GM19328 (cell line): ENCODE results near the gene STAMBP.
"Not testable (repeated sequence)": the region's sequence is repeated elsewhere in the genome, so short reads cannot be mapped to it uniquely, and the experiment has no call there.

Source experiments
- ATAC-seq: cut with Tn5 transposase; IDR thresholded peaks from one replicate; pipeline ENCODE4 v1.9.1; 2021; ENCODE audit warnings: mild to moderate bottlenecking, moderate library complexity; ENCODE audit not compliant: unreplicated experiment

Gene STAMBP

GRCh38 chr2:73828818-73829570, at the start of gene STAMBP:
STAMBP (plus strand) TSS chr2:73828961; CDS start chr2:73830857, 1,896 bp downstream.
- ATAC-seq, result peak; percentile 69

- ATAC-seq, result peak; percentile 99
Observed at GRCh38 chr2:73779467-73780236, 49.1 kb upstream of the STAMBP start, which contains the start of gene DUSP11. DUSP11 (minus strand) TSS chr2:73780103; CDS start chr2:73779974, 129 bp downstream.

- no peak for ATAC-seq
Observed at GRCh38 chr2:73780237-73780582, 48.6 kb upstream of the STAMBP start.

GRCh38 chr2:73783402-73783801, 45.4 kb upstream of the STAMBP start:
- not testable (repeated sequence) for ATAC-seq

GRCh38 chr2:73783883-73784282, 44.9 kb upstream of the STAMBP start, which contains the start of gene C2orf78:
C2orf78 (plus strand) TSS chr2:73784183; CDS start chr2:73784310, 127 bp downstream.
- ATAC-seq, result not testable (repeated sequence)

GRCh38 chr2:73811878-73812277, 16.9 kb upstream of the STAMBP start:
- no peak for ATAC-seq

- ATAC-seq, result no peak
Observed at GRCh38 chr2:73812635-73813034, 16.1 kb upstream of the STAMBP start.

- ATAC-seq, result no peak
Observed at GRCh38 chr2:73818296-73818695, 10.5 kb upstream of the STAMBP start.

GRCh38 chr2:73821227-73821626, 7.5 kb upstream of the STAMBP start:
- ATAC-seq, result peak; percentile 50

- no peak for ATAC-seq
Observed at GRCh38 chr2:73821669-73822068, 7.1 kb upstream of the STAMBP start.

GRCh38 chr2:73822276-73822675, 6.5 kb upstream of the STAMBP start:
- ATAC-seq, result no peak

- ATAC-seq, result no peak
Observed at GRCh38 chr2:73822991-73823390, 5.8 kb upstream of the STAMBP start.

- no peak for ATAC-seq
Observed at GRCh38 chr2:73823416-73823815, 5.3 kb upstream of the STAMBP start.

GRCh38 chr2:73823916-73824523, 4.7 kb upstream of the STAMBP start:
- no peak for ATAC-seq

- no peak for ATAC-seq
Observed at GRCh38 chr2:73825408-73825807, 3.4 kb upstream of the STAMBP start.

- no peak for ATAC-seq
Observed at GRCh38 chr2:73827018-73827417, 1.7 kb upstream of the STAMBP start.

GRCh38 chr2:73827660-73828388, 937 bp upstream of the STAMBP start:
- no peak for ATAC-seq

GRCh38 chr2:73828389-73828817, 358 bp upstream of the STAMBP start:
- no peak for ATAC-seq

- no peak for ATAC-seq
Observed at GRCh38 chr2:73830871-73831401, 2.2 kb downstream of the STAMBP start.

- ATAC-seq, result no peak
Observed at GRCh38 chr2:73832930-73833329, 4.2 kb downstream of the STAMBP start.
